ENCODE data around the gene CDCA3. TPM values are rescaled to one million over a fixed set of nuclear protein-coding genes. Genes with fewer than 3 reads are reported as not detected.

Gene CDCA3
- total and polyA plus RNA-seq, 7 donors = 0.21 to 3.3 (median 0.86) TPM; not detected in 1

GRCh38 chr12:6863586-6864321, 12.7 kb upstream of the CDCA3 start:
- intact Hi-C loops (cut with DNase I) = loop anchor here in 1 of 2 donors (10.0 kb wide), 1 partner anchor 251 kb away; no protein-coding TSS in a partner anchor

GRCh38 chr12:6863033-6863432, 11.9 kb upstream of the CDCA3 start:
- DNase-seq = no peak
- Histone ChIP-seq H3K4me1 (peaks cover 6% of the 10 kb centered on the region), H3K4me3 (no peak overlapping the region), H3K36me3 (ENCODE audit: insufficient read depth in 1 of 2, low read depth in 1 of 2) (peaks cover 13 to 84% of the 10 kb centered on the region in 2 donors), H3K9me3 (no peaks in the 10 kb centered on the region), H3K27me3 (ENCODE audit: insufficient read depth in 3 of 3, low read length in 2 of 3) (no peaks in the 10 kb centered on the region), H3K27ac (no peak overlapping the region)
- no peak for TF ChIP-seq CTCF (IDR thresholded peaks at IDR 0.05)
- ATAC-seq = no peak
- intact Hi-C loops (cut with DNase I) = loop anchor here in 1 of 2 donors (10.0 kb wide), 1 partner anchor 252 kb away; no protein-coding TSS in a partner anchor
- WGBS, 3 donors = 92% methylated on average over 11 of the region's 11 CpGs

More at GRCh38 chr12:6863586-6864321, 12.7 kb upstream of the CDCA3 start:
- H3K4me1 ChIP-seq = peaks cover 8% of the 10 kb centered on the region
- ATAC-seq (no peak), DNase-seq (no peak)
- H3K27me3 ChIP-seq (ENCODE audit: insufficient read depth in 3 of 3, low read length in 2 of 3) = no peaks in the 10 kb centered on the region
- 92 to 94% (median 94%) methylated on average over 16 of the region's 16 CpGs for WGBS, 3 donors
- peaks cover 8 to 77% of the 10 kb centered on the region in 2 donors for H3K36me3 ChIP-seq (ENCODE audit: insufficient read depth in 1 of 2, low read depth in 1 of 2)
- H3K9me3 ChIP-seq = no peaks in the 10 kb centered on the region
- H3K27ac ChIP-seq = no peak overlapping the region
- no peak for TF ChIP-seq CTCF (IDR thresholded peaks at IDR 0.05)
- H3K4me3 ChIP-seq = no peak overlapping the region

- Histone ChIP-seq H3K4me3 (no peak overlapping the region), H3K36me3 (ENCODE audit: insufficient read depth in 1 of 2, low read depth in 1 of 2) (peaks cover 15 to 100% of the 10 kb centered on the region in 2 donors), H3K27me3 (ENCODE audit: insufficient read depth in 3 of 3, low read length in 2 of 3) (no peaks in the 10 kb centered on the region), H3K4me1 (no peaks in the 10 kb centered on the region), H3K9me3 (no peaks in the 10 kb centered on the region), H3K27ac (no peak overlapping the region)
- no peak for DNase-seq
- intact Hi-C loops (cut with DNase I) = loop anchor here in 1 of 2 donors (10.0 kb wide), 1 partner anchor 253 kb away; no protein-coding TSS in a partner anchor
- TF ChIP-seq CTCF (IDR thresholded peaks at IDR 0.05) = no peak
- ATAC-seq = no peak
- 90 to 98% (median 91%) methylated on average over 9 of the region's 9 CpGs for WGBS, 3 donors
Observed at GRCh38 chr12:6861391-6861790, 10.3 kb upstream of the CDCA3 start.

- no peak overlapping the region for H3K4me3 ChIP-seq
- no peaks in the 10 kb centered on the region for H3K4me1 ChIP-seq
- intact Hi-C loops (cut with DNase I) = loop anchor here in 1 of 2 donors (10.0 kb wide), 1 partner anchor 254 kb away; no protein-coding TSS in a partner anchor
- 95 to 96% (median 96%) methylated on average over 7 of the region's 7 CpGs for WGBS, 3 donors
- DNase-seq (no peak), ATAC-seq (no peak)
- H3K9me3 ChIP-seq = no peaks in the 10 kb centered on the region
- H3K36me3 ChIP-seq (ENCODE audit: insufficient read depth in 1 of 2, low read depth in 1 of 2) = peaks cover 15 to 100% of the 10 kb centered on the region in 2 donors
- no peaks in the 10 kb centered on the region for H3K27me3 ChIP-seq (ENCODE audit: insufficient read depth in 3 of 3, low read length in 2 of 3)
- no peak overlapping the region for H3K27ac ChIP-seq
- no peak for TF ChIP-seq CTCF (IDR thresholded peaks at IDR 0.05)
Observed at GRCh38 chr12:6860942-6861341, 9.9 kb upstream of the CDCA3 start.

All from psoas muscle (tissue), 8 donors.